Measurements from ENCODE around the gene PLAAT4. TPM values are rescaled to one million over a fixed set of nuclear protein-coding genes. Genes with fewer than 3 reads are reported as not detected.

PLAAT4 gene
- total RNA-seq, 4 donors from 2014 or later: 18.0 to 40.5 (median 35.9) TPM

- no peak overlapping the region for H3K4me3 ChIP-seq
- H3K36me3 ChIP-seq: no peaks in the 10 kb centered on the region
- WGBS, 2 donors (ENCODE audit: low coverage in 1 of 2): 69 to 72% methylated on average over 3 of the region's 4 CpGs
- no peaks in the 10 kb centered on the region for H3K27me3 ChIP-seq
- ATAC-seq: no peak
- H3K4me1 ChIP-seq: peaks cover 4 to 33% (median 11%) of the 10 kb centered on the region in 3 donors
- TF ChIP-seq POLR2A (IDR thresholded peaks at IDR 0.05) (no peak), POLR2AphosphoS5 (IDR thresholded peaks at IDR 0.05) (no peak), CTCF (IDR thresholded peaks at IDR 0.05) (no peak), EP300 (IDR thresholded peaks at IDR 0.05) (no peak)
- H3K9me3 ChIP-seq: no peaks in the 10 kb centered on the region
- no peak overlapping the region for H3K27ac ChIP-seq
Measured at GRCh38 chr11:63532799-63533475, 3.7 kb upstream of the PLAAT4 start.

- no peak for ATAC-seq
- Histone ChIP-seq H3K9me3 (no peaks in the 10 kb centered on the region), H3K36me3 (peaks cover 0 to under 1% of the 10 kb centered on the region in 2 donors), H3K27ac (no peak overlapping the region), H3K4me1 (peaks cover 6 to 44% (median 18%) of the 10 kb centered on the region in 3 donors), H3K4me3 (no peak overlapping the region), H3K27me3 (no peaks in the 10 kb centered on the region)
- 83 to 91% methylated on average over 2 to 3 of the region's 3 CpGs for WGBS, 2 donors (ENCODE audit: low coverage in 1 of 2)
- no peak for TF ChIP-seq POLR2AphosphoS5 (IDR thresholded peaks at IDR 0.05)
- no peak for TF ChIP-seq POLR2A (IDR thresholded peaks at IDR 0.05)
- TF ChIP-seq EP300 (IDR thresholded peaks at IDR 0.05): no peak
- TF ChIP-seq CTCF (IDR thresholded peaks at IDR 0.05): no peak
Measured at GRCh38 chr11:63534076-63534475, 2.5 kb upstream of the PLAAT4 start.

- Histone ChIP-seq H3K27me3 (no peaks in the 10 kb centered on the region), H3K27ac (peak overlapping the region in 1 of 4 donors; percentile 90), H3K9me3 (no peaks in the 10 kb centered on the region), H3K4me3 (no peak overlapping the region), H3K4me1 (peaks cover 6 to 51% (median 18%) of the 10 kb centered on the region in 3 donors), H3K36me3 (peaks cover 0 to 9% of the 10 kb centered on the region in 2 donors)
- TF ChIP-seq POLR2A (IDR thresholded peaks at IDR 0.05) (no peak), CTCF (IDR thresholded peaks at IDR 0.05) (no peak), EP300 (IDR thresholded peaks at IDR 0.05) (no peak), POLR2AphosphoS5 (IDR thresholded peaks at IDR 0.05) (no peak)
- 80 to 90% methylated on average over 1 to 4 of the region's 5 CpGs for WGBS, 2 donors (ENCODE audit: low coverage in 1 of 2)
- ATAC-seq: no peak
Measured at GRCh38 chr11:63534895-63535461, 1.6 kb upstream of the PLAAT4 start.

GRCh38 chr11:63535734-63536133, 874 bp upstream of the PLAAT4 start:
- TF ChIP-seq POLR2A (IDR thresholded peaks at IDR 0.05): no peak
- TF ChIP-seq CTCF (IDR thresholded peaks at IDR 0.05): no peak
- no peak for TF ChIP-seq EP300 (IDR thresholded peaks at IDR 0.05)
- no peak for TF ChIP-seq POLR2AphosphoS5 (IDR thresholded peaks at IDR 0.05)
- H3K9me3 ChIP-seq: no peaks in the 10 kb centered on the region
- peak overlapping the region; percentile 75 to 96 (median 90) for H3K27ac ChIP-seq
- no peak for ATAC-seq
- H3K36me3 ChIP-seq: peaks cover 0 to 17% of the 10 kb centered on the region in 2 donors
- no peak overlapping the region for H3K4me3 ChIP-seq
- WGBS, 2 donors (ENCODE audit: low coverage in 1 of 2): 80% methylated on average over 1 of the region's 1 CpG; no CpG with 5 or more reads in 1 of the 2 donors
- peaks cover 6 to 51% (median 18%) of the 10 kb centered on the region in 3 donors for H3K4me1 ChIP-seq
- H3K27me3 ChIP-seq: no peaks in the 10 kb centered on the region

Data from gastroesophageal sphincter (tissue), 4 donors.